Spleen (tissue), 11 donors: ENCODE data around the gene PIGQ. TPM values are rescaled to one million over a fixed set of nuclear protein-coding genes. Genes with fewer than 3 reads are reported as not detected.

Experiments
- DNase-seq: peaks from one replicate; pipeline ENCODE4 v3.0.0-alpha.2; 2020
- H3K27ac ChIP-seq, 8 donors: fragments of 200-600 bp; sonication (generic) in 7 of 8; 1 replicate in 4 of 8; 2 replicates in 4 of 8; pipeline versions ENCODE4 v1.5.0 to v1.8.0; 2016 to 2021; ENCODE audit warnings: inconsistent platforms in 4 of 8, mild to moderate bottlenecking in 4 of 8, moderate library complexity in 1 of 8
- H3K27me3 ChIP-seq, 7 donors: fragments of 200-600 bp; sonication (generic) in 6 of 7; replicated peaks in 1 of 7; 1 replicate in 4 of 7; 2 replicates in 3 of 7; pipeline versions ENCODE4 v1.5.0 to v1.8.0; 2016 to 2021; ENCODE audit warnings: inconsistent platforms in 3 of 7, mild to moderate bottlenecking in 1 of 7
- H3K36me3 ChIP-seq, 6 donors: fragments of 200-600 bp; sonication (generic) in 5 of 6; 1 replicate in 4 of 6; 2 replicates in 2 of 6; pipeline versions ENCODE4 v1.5.0 to v1.8.0; 2016 to 2021; ENCODE audit warnings: inconsistent platforms in 2 of 6
- H3K4me1 ChIP-seq, 6 donors: fragments of 200-600 bp; sonication (generic) in 5 of 6; 1 replicate in 3 of 6; 2 replicates in 3 of 6; pipeline versions ENCODE4 v1.5.0 to v1.8.0; 2016 to 2021; ENCODE audit warnings: inconsistent platforms in 3 of 6
- H3K4me3 ChIP-seq, 8 donors: fragments of 200-600 bp; sonication (generic) in 7 of 8; 1 replicate in 4 of 8; 2 replicates in 4 of 8; pipeline versions ENCODE4 v1.5.0 to v1.8.0; 2016 to 2021; ENCODE audit warnings: inconsistent platforms in 4 of 8, mild to moderate bottlenecking in 4 of 8, moderate library complexity in 2 of 8
- H3K9me3 ChIP-seq, 8 donors: fragments of 200-600 bp; sonication (generic) in 7 of 8; 1 replicate in 4 of 8; 2 replicates in 4 of 8; pipeline versions ENCODE4 v1.5.0 to v1.8.0; 2016 to 2021; ENCODE audit warnings: inconsistent platforms in 4 of 8
- CTCF ChIP-seq, 11 experiments: fragments of 200-600 bp in 7 of 11; fragments of 450-650 bp in 4 of 11; sonication (generic) in 4 of 11; IDR thresholded peaks in 8 of 11; conservative IDR thresholded peaks in 3 of 11; 1 replicate in 7 of 11; 2 replicates in 4 of 11; pipeline versions ENCODE4 v1.4.0 to v1.8.0; 2016 to 2021; ENCODE audit warnings: antibody characterized with exemption in 11 of 11, inconsistent platforms in 4 of 11, mild to moderate bottlenecking in 1 of 11
- POLR2A ChIP-seq, 3 donors: fragments of 450-650 bp; IDR thresholded peaks; one replicate each; pipeline ENCODE4 v1.5.1; 2017; ENCODE audit warnings: antibody characterized with exemption in 3 of 3, mild to moderate bottlenecking in 1 of 3
- POLR2AphosphoS5 ChIP-seq, 3 donors: sonication (generic); formaldehyde crosslinking; IDR thresholded peaks; one replicate each; pipeline ENCODE4 v1.5.1; 2017; ENCODE audit warnings: antibody characterized with exemption in 3 of 3
- WGBS, 5 donors: extraction: QIAGEN DNeasy Blood & Tissue Kit in 3 of 5; methylation state at CpG; one replicate each; pipeline versions ENCODE4 v1.1.5 to v1.1.7; 2013 to 2018; 5-methylcytosine and 5-hydroxymethylcytosine counted together
- intact Hi-C: fragments of 100-400 bp; cut with DNase I; formaldehyde crosslinking; loops from one replicate; pipeline ENCODE4 v1.15.0; 2023; ENCODE audit warnings: low total_unique reads
- polyA plus RNA-seq, 3 donors: library from polyadenylated mRNA; stranded (reverse); fragments of 200-250 nt; gene quantifications; one replicate each; pipeline ENCODE4 v1.2.1, GENCODE V29; 2013
- total RNA-seq, 7 donors: library from RNA; depleted of rRNA in 3 of 7; stranded (reverse); fragments of >200 nt in 3 of 7; fragmentation: NEBNext Ultra II Directional in 4 of 7; extraction: Animal tissue kit (Norgen Biotek cat#: 25700) in 4 of 7; gene quantifications; one replicate each; pipeline versions ENCODE4 v1.1.0 to v1.2.1, GENCODE V29; 2016 to 2021
- donor health status: healthy with polysubstance abuse.
- donor health status: DM: no; HTN: no; CAD: no; lungs with moderate emphysema.
- donor health status: DM: no; HTN: no; CAD: no.
- donor health status: Bipolar disorder and iron deficiency.
- donor health status: healthy.
- donor health status: DM: no; HTN: no; CAD: no.
- donor health status: DM: yes; HTN: yes; CAD: no.

PIGQ gene
- total and polyA plus RNA-seq, 10 donors: 20.7 to 70.5 (median 39.8) TPM

GRCh38 chr16:568401-569258 is 1.1 kb upstream of the PIGQ start:
- Histone ChIP-seq H3K27ac (peak overlapping the region; percentile 77 to 88 (median 86)), H3K9me3 (no peaks in the 10 kb centered on the region)
- 64 to 87% (median 78%) methylated on average over 5 to 11 of the region's 11 CpGs for WGBS, 5 donors

GRCh38 chr16:572865-573650 is 3.3 kb downstream of the PIGQ start:
- DNase-seq: no peak
- TF ChIP-seq CTCF (IDR thresholded peaks at IDR 0.05 in 8 of 11, conservative IDR thresholded peaks at IDR 0.05 in 3 of 11) (no peak), POLR2AphosphoS5 (IDR thresholded peaks at IDR 0.05) (no peak), POLR2A (IDR thresholded peaks at IDR 0.05) (no peak)

More at GRCh38 chr16:568401-569258, 1.1 kb upstream of the PIGQ start:
- Histone ChIP-seq H3K27me3 (no peaks in the 10 kb centered on the region), H3K4me1 (peaks cover 39 to 82% (median 51%) of the 10 kb centered on the region in 6 donors), H3K36me3 (peaks cover 0 to 18% (median 0%) of the 10 kb centered on the region in 6 donors), H3K4me3 (peak overlapping the region in 5 of 8 donors; percentile 90 to 99 (median 95))
- DNase-seq: no peak
- intact Hi-C loops: no loop called here
- no peak for TF ChIP-seq CTCF (IDR thresholded peaks at IDR 0.05 in 8 of 11, conservative IDR thresholded peaks at IDR 0.05 in 3 of 11)
- no peak for TF ChIP-seq POLR2AphosphoS5 (IDR thresholded peaks at IDR 0.05)
- no peak for TF ChIP-seq POLR2A (IDR thresholded peaks at IDR 0.05)

GRCh38 chr16:574021-574760 is 4.4 kb downstream of the PIGQ start:
- no peaks in the 10 kb centered on the region for H3K9me3 ChIP-seq
- peaks cover 4 to 69% (median 28%) of the 10 kb centered on the region in 6 donors for H3K4me1 ChIP-seq
- no peak overlapping the region for H3K4me3 ChIP-seq
- no peak for DNase-seq
- TF ChIP-seq POLR2A (IDR thresholded peaks at IDR 0.05): no peak
- no peak for TF ChIP-seq POLR2AphosphoS5 (IDR thresholded peaks at IDR 0.05)
- TF ChIP-seq CTCF (IDR thresholded peaks at IDR 0.05 in 8 of 11, conservative IDR thresholded peaks at IDR 0.05 in 3 of 11): no peak
- WGBS, 5 donors: 85 to 97% (median 96%) methylated on average over 8 to 46 of the region's 46 CpGs
- H3K36me3 ChIP-seq: peaks cover 0 to 47% (median 19%) of the 10 kb centered on the region in 6 donors
- no peaks in the 10 kb centered on the region for H3K27me3 ChIP-seq
- intact Hi-C loops: no loop called here
- no peak overlapping the region for H3K27ac ChIP-seq

More at GRCh38 chr16:572865-573650, 3.3 kb downstream of the PIGQ start:
- Histone ChIP-seq H3K9me3 (no peaks in the 10 kb centered on the region), H3K27me3 (no peaks in the 10 kb centered on the region), H3K36me3 (peaks cover 0 to 47% (median 19%) of the 10 kb centered on the region in 6 donors), H3K4me1 (peaks cover 15 to 69% (median 33%) of the 10 kb centered on the region in 6 donors), H3K27ac (no peak overlapping the region), H3K4me3 (no peak overlapping the region)
- 77 to 93% (median 89%) methylated on average over 21 to 27 of the region's 27 CpGs for WGBS, 5 donors
- intact Hi-C loops: no loop called here
